AG04449 (cell line): ENCODE data around the gene MANF.

Experiments used
- CTCF ChIA-PET: fragments of 350-600 bp; formaldehyde crosslinking; extraction: SDS; loops from one replicate; lab custom pipeline; 2021; ENCODE audit warnings: antibody characterized with exemption; lab: Yijun Ruan, JAX
- POLR2A ChIA-PET: fragments of 400-600, 350-600 bp; formaldehyde crosslinking; extraction: SDS; loops from one replicate; lab custom pipeline; 2020; ENCODE audit warnings: antibody characterized with exemption, inconsistent platforms; lab: Yijun Ruan, JAX
- DNase-seq: peaks from one replicate; pipeline ENCODE4 v3.0.0-alpha.2; 2010; ENCODE audit warnings: low read depth, low spot score
- H3K4me3 ChIP-seq: 2 replicates; pipeline ENCODE4 v1.5.1; 2011; ENCODE audit warnings: low read depth, mild to moderate bottlenecking, control low read depth, low read length
- TF ChIP-seq, protein P1 (sequence below): IDR thresholded peaks from one replicate; pipeline ENCODE4 v1.5.1; 2011; ENCODE audit warnings: mild to moderate bottlenecking, moderate library complexity, low read length, control low read depth, inconsistent platforms; ENCODE audit not compliant: insufficient read depth; ENCODE audit errors: missing control alignments

MANF gene

GRCh38 chr3:51354731-51355615 lies 30.1 kb upstream of the MANF start:
- TF ChIP-seq, protein P1, sequence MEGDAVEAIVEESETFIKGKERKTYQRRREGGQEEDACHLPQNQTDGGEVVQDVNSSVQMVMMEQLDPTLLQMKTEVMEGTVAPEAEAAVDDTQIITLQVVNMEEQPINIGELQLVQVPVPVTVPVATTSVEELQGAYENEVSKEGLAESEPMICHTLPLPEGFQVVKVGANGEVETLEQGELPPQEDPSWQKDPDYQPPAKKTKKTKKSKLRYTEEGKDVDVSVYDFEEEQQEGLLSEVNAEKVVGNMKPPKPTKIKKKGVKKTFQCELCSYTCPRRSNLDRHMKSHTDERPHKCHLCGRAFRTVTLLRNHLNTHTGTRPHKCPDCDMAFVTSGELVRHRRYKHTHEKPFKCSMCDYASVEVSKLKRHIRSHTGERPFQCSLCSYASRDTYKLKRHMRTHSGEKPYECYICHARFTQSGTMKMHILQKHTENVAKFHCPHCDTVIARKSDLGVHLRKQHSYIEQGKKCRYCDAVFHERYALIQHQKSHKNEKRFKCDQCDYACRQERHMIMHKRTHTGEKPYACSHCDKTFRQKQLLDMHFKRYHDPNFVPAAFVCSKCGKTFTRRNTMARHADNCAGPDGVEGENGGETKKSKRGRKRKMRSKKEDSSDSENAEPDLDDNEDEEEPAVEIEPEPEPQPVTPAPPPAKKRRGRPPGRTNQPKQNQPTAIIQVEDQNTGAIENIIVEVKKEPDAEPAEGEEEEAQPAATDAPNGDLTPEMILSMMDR, result no peak
- POLR2A ChIA-PET, result no interaction called here

DNA sequence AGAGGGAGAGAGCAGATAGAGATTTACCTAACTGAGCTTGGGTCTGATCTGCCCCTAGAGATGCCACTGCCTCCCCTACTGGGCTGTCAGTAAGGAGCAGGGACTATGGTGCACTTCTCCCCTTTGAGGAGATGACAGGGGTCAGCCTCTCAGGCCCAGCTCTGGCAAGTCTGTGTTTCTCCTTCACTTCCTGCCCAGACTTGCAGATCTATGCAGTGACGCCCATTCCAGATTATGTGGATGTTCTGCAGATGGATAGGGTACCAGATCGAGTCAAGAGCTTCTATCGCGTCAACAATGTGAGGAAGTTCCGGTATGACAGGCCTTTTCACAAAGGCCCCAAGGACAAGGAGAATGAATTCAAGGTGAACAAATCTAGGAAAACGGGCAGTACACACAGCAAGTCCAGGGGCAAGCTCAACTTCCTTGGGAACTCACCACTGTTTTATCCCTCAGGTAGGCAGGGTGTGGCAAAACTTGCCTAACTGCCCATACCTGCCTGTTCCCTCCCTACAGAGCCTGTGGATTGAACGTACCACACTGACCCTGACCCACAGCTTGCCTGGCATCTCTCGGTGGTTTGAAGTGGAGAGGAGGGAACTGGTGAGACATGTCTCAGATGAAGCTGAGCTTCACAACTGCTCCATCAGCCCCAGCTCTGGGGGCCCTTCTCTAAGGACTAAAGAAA lies 29.1 kb upstream of the MANF start:
- TF ChIP-seq, protein P1, result no peak
- POLR2A ChIA-PET, result no interaction called here
- H3K4me3 ChIP-seq, result no peak overlapping the region
- CTCF ChIA-PET, result interaction anchor here (1.0 to 3.2 kb wide), 2 partner anchors 16 to 740 kb away, joined by 3 to 10 read pairs; no protein-coding TSS in a partner anchor
- no peak for DNase-seq

More at GRCh38 chr3:51354731-51355615, 30.1 kb upstream of the MANF start:
- CTCF ChIA-PET, result interaction anchor here (1.0 to 3.2 kb wide), 2 partner anchors 17 to 739 kb away, joined by 3 to 10 read pairs; no protein-coding TSS in a partner anchor
- no peak for DNase-seq
- no peak overlapping the region for H3K4me3 ChIP-seq

DNA sequence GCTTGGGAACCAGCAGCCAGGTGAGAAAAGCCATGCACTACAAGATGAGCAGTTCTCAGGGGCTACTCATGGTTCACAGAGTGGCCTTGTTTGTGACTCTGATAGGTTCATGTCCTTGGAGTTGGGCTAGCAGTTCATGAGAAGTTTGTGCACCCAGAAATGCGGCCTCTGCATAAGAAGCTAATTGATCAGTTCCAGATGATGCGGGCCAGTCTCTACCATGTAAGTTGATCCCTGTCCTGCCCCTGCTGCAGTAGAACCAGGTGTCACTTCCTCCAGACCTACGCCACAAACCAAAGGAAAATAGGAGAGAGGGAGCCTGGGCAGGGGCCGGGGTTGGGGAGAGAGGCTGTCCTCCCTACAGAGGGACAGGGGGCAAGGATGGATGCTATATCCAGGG lies 27.2 kb upstream of the MANF start:
- POLR2A ChIA-PET, result no interaction called here
- CTCF ChIA-PET, result interaction anchor here (1.0 to 3.5 kb wide), 3 partner anchors 13 to 742 kb away, joined by 4 to 25 read pairs (median 4); no protein-coding TSS in a partner anchor

DNA sequence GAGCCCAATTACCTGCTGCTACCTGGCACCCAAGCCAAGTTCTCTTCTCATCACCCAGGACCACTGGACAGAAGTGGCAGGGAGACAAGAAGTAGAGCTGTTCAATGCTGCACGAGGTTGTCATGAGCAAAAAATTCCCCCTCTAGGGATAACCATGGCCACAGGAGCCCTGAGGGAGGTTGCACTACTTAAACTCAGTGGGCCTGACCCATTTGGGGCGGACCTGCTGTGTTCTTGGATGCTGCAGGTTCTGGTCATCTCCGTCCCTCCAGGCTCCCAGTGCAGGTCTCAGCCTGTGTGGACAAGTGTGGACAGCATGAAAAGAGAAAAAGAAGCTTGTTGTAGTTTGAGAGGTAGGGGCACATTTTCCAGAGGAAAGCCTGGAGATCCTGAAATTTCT lies 26.1 kb upstream of the MANF start:
- ChIA-PET CTCF (interaction anchor here (0.9 to 3.5 kb wide), 4 partner anchors 12 to 259 kb away, joined by 4 to 25 read pairs (median 6); no protein-coding TSS in a partner anchor), POLR2A (no interaction called here)
- no peak for DNase-seq
- H3K4me3 ChIP-seq, result no peak overlapping the region
- TF ChIP-seq, protein P1, result no peak

More for the DNA sequence above, 27.2 kb upstream of the MANF start:
- H3K4me3 ChIP-seq, result no peak overlapping the region
- TF ChIP-seq, protein P1, result no peak
- DNase-seq, result no peak

DNA sequence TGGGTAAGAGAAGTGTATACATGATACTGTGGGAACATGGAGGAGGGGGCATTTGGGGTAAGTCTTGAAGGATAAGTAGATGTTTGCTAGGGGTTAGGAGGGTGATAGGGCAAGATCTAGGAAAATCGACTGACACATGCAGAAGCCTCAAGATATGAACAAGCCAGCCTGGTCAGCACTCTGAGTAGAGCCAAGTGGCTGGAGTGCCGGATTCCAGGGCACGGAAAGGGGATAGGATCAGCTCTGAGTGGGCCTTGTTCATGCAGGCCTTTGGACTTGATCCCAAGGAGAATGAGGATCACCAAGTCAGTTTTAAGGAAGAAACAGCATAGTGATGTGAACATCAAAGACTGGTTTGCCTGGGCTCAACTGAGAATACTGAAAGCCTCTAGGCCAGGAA lies 24.3 kb upstream of the MANF start:
- no peak for DNase-seq
- TF ChIP-seq, protein P1, result no peak
- H3K4me3 ChIP-seq, result no peak overlapping the region
- ChIA-PET CTCF (interaction anchor here (1.4 to 3.5 kb wide), 4 partner anchors 10 to 745 kb away, joined by 5 to 25 read pairs (median 9); no protein-coding TSS in a partner anchor), POLR2A (no interaction called here)
